Urinary bladder (tissue), 4 donors: ENCODE results near the gene SORCS2. TPM values are rescaled to one million over a fixed set of nuclear protein-coding genes. Genes with fewer than 3 reads are reported as not detected.

Experiments used
- DNase-seq: peaks from one replicate; pipeline ENCODE4 v3.0.0-alpha.2; 2015; ENCODE audit errors: extremely low spot score
- H3K27ac ChIP-seq: one replicate; pipeline ENCODE4 v1.5.1; 2013; ENCODE audit warnings: low read depth, mild to moderate bottlenecking, moderate library complexity
- H3K36me3 ChIP-seq: one replicate; pipeline ENCODE4 v1.6.1; 2013; ENCODE audit warnings: mild to moderate bottlenecking, moderate library complexity; ENCODE audit not compliant: insufficient read depth
- H3K4me1 ChIP-seq: one replicate; pipeline ENCODE4 v1.6.1; 2013; ENCODE audit warnings: mild to moderate bottlenecking, moderate library complexity; ENCODE audit not compliant: insufficient read depth
- H3K4me3 ChIP-seq: one replicate; pipeline ENCODE4 v1.5.1; 2013; ENCODE audit warnings: low read depth, low read length
- WGBS: extraction: QIAGEN DNeasy Blood & Tissue Kit; methylation state at CpG from one replicate; pipeline ENCODE4 v1.1.7; 2013; 5-methylcytosine and 5-hydroxymethylcytosine counted together
- polyA plus RNA-seq: library from polyadenylated mRNA; stranded (reverse); fragments of 200-250 nt; gene quantifications from one replicate; pipeline ENCODE4 v1.2.3, GENCODE V29; 2013
- total RNA-seq: library from RNA; depleted of rRNA; stranded (reverse); fragments of >200 nt; gene quantifications from one replicate; pipeline ENCODE4 v1.2.3, GENCODE V29; 2014
- donor health status: healthy with polysubstance abuse.
- donor health status: healthy.

The SORCS2 gene
- total and polyA plus RNA-seq, 2 donors, result 5.3 to 10.8 TPM

GRCh38 chr4:7701866-7702649, 509.7 kb downstream of the SORCS2 start:
- no peak overlapping the region for H3K27ac ChIP-seq
- no peak overlapping the region for H3K4me3 ChIP-seq
- no peak for DNase-seq
- H3K36me3 ChIP-seq, result no peaks in the 10 kb centered on the region
- 78% methylated on average over 19 of the region's 19 CpGs for WGBS
- no peaks in the 10 kb centered on the region for H3K4me1 ChIP-seq

- Histone ChIP-seq H3K36me3 (no peaks in the 10 kb centered on the region), H3K4me1 (no peaks in the 10 kb centered on the region), H3K27ac (no peak overlapping the region), H3K4me3 (no peak overlapping the region)
- WGBS, result 93% methylated on average over 8 of the region's 8 CpGs
- DNase-seq, result no peak
Measured at GRCh38 chr4:7703688-7704087, 511.4 kb downstream of the SORCS2 start.

DNA sequence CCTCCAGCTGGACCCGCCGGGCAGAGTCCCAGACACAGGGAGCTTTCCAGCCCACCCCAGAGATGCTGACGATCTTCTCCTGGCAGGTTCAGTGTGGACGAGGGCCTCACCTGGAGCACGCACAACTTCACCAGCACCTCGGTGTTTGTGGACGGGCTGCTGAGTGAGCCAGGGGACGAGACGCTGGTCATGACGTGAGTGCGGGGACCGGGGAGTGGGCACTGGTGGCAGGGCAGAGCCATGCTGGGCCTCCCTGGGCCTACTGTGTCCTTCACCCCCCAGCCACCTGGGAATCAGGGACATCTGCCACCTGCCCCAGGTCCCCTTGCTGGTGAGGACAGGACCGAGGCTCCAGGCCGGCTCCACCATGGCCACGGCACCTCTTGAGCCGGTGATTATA, 511.8 kb downstream of the SORCS2 start:
- WGBS, result 96% methylated on average over 16 of the region's 16 CpGs
- H3K4me1 ChIP-seq, result no peaks in the 10 kb centered on the region
- no peak overlapping the region for H3K4me3 ChIP-seq
- H3K27ac ChIP-seq, result no peak overlapping the region
- DNase-seq, result no peak
- no peaks in the 10 kb centered on the region for H3K36me3 ChIP-seq

- 90% methylated on average over 19 of the region's 19 CpGs for whole genome bisulfite sequencing
- DNase-seq, result no peak
- H3K4me1 ChIP-seq, result no peaks in the 10 kb centered on the region
- H3K36me3 ChIP-seq, result no peaks in the 10 kb centered on the region
- no peak overlapping the region for H3K27ac ChIP-seq
- no peak overlapping the region for H3K4me3 ChIP-seq
Measured at GRCh38 chr4:7704625-7705024, 512.3 kb downstream of the SORCS2 start.

DNA sequence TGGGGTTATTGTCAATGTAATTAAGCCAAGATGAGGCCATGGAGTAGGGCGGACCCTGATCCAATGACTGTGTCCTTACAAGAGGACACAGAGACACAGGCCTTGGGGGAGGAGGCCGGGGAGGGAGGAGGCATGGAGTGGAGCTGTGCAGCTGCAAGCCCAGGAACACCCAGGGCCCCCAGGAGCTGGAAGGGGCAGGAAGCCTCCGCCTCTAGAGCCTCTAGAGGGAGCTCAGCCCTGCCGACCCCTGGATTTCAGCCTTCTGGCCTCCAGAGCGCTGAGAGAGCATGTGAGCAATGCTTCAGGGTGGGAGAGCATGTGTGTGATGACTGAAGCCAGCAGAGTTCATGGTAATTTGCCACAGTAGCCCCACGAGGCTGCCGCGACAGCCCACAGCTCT, 512.7 kb downstream of the SORCS2 start:
- H3K4me3 ChIP-seq, result no peak overlapping the region
- no peaks in the 10 kb centered on the region for H3K4me1 ChIP-seq
- 78% methylated on average over 8 of the region's 8 CpGs for WGBS
- H3K36me3 ChIP-seq, result no peaks in the 10 kb centered on the region
- H3K27ac ChIP-seq, result no peak overlapping the region
- no peak for DNase-seq

DNA sequence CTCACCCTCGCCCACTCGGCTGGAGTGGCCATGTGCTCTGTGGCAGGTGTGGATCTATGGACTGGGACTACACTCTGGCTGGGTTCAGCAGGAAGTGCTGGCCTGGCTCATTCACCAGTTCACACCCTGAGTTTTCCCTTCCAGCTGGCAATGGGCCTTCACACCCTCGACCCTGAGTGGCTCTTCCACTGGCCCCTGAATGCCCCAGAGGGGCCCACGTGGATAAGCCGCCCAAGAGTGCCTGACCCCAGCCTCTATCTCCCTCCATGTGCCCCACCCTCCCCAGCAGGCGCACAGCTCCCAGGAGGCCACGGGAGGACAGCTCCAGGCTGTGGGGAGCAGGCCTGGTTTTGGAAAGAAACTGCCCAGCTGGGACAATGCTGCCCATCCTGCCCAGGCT, 513.3 kb downstream of the SORCS2 start:
- 58% methylated on average over 7 of the region's 7 CpGs for WGBS
- no peak for DNase-seq

DNA sequence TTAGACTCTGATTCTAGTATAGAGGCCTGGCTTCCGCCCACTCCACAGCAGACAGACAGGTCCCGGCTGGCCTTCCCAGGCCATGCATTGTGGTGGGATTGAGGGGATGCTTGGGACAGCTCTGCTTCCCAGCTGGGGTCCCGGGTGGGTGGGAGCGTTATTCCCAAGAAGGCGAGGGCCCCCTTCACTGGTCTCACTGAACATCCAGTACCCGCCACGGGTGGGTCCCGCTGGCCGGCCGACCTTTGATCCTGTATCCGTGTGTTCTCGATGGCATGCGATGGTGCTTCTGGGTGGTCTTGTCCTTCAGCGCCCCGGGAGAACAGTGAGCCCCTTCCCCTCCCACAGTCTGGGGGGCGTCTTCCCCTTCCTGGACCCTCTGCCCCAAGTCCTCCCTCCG, 515.9 kb downstream of the SORCS2 start:
- Histone ChIP-seq H3K36me3 (no peaks in the 10 kb centered on the region), H3K4me3 (no peak overlapping the region), H3K4me1 (no peaks in the 10 kb centered on the region), H3K27ac (no peak overlapping the region)
- no peak for DNase-seq
- WGBS, result 81% methylated on average over 17 of the region's 17 CpGs

More for the DNA sequence above, 513.3 kb downstream of the SORCS2 start:
- Histone ChIP-seq H3K4me1 (no peaks in the 10 kb centered on the region), H3K4me3 (no peak overlapping the region), H3K36me3 (no peaks in the 10 kb centered on the region), H3K27ac (no peak overlapping the region)

GRCh38 chr4:7708981-7709380, 516.6 kb downstream of the SORCS2 start:
- DNase-seq, result no peak
- Histone ChIP-seq H3K4me1 (no peaks in the 10 kb centered on the region), H3K27ac (no peak overlapping the region), H3K36me3 (no peaks in the 10 kb centered on the region), H3K4me3 (no peak overlapping the region)
- WGBS, result 68% methylated on average over 15 of the region's 15 CpGs

DNA sequence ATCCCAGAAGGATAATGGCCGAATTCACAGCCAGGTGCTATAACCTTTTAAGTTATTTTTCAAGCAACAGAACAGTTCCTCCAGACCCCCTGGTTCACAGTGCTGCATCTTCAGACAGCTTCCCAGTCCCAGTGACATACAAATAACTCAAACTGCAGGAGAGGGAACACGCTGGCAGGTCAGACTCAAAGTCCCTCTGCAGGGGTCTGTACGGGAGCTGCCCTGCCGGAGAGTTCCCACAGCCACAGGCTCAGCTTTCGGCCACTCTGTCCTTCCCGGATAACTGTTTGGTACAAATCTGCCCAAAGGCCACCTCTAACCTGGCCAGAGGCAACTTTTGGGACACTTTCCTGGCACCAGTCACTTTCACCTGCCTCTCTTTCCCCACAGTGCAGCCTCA, 517.1 kb downstream of the SORCS2 start:
- H3K4me1 ChIP-seq, result no peaks in the 10 kb centered on the region
- no peak overlapping the region for H3K27ac ChIP-seq
- H3K36me3 ChIP-seq, result no peaks in the 10 kb centered on the region
- no peak overlapping the region for H3K4me3 ChIP-seq
- 97% methylated on average over 6 of the region's 6 CpGs for WGBS
- no peak for DNase-seq

- WGBS, result 93% methylated on average over 11 of the region's 11 CpGs
Measured at GRCh38 chr4:7710126-7710525, 517.8 kb downstream of the SORCS2 start.

DNA sequence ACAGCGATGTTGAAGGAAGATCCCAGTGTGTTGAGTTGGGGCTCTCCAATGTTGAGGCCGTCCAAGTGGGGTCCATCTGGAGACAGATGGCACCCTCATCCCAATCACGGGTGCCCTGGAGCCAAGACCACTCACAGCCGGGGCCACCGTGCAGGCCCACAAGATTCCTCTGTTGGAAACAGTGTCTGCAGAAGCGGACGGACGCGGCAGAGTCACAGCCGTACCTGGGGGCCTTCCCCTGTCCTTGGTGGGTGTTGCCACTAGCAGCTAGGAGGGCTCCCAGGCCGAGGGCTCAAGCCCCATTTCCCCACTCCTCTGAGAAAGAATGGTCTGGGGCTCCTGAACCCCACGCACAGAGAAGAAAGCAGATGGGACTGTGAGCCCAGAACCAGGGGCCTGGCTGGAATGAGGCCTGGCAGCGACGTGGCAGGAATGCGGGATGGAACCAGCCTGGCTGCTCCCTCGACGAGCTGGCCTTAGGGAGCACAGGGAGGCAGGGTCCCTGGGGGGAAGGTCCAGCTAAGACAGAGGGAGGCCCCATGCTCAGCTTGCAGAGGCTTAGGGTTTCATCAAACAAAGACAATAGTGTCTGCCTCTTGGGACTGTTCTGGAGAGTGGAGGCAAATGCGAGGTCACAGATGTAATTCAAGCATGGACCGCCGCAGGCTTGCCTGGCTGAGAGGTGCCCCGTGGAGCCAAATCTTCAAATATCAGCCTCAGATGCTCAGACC, 518.4 kb downstream of the SORCS2 start:
- no peak for DNase-seq
- Histone ChIP-seq H3K4me3 (no peak overlapping the region), H3K4me1 (no peaks in the 10 kb centered on the region), H3K36me3 (no peaks in the 10 kb centered on the region), H3K27ac (no peak overlapping the region)
- 94% methylated on average over 21 of the region's 21 CpGs for WGBS

More at GRCh38 chr4:7710126-7710525, 517.8 kb downstream of the SORCS2 start:
- DNase-seq, result no peak
- H3K4me3 ChIP-seq, result no peak overlapping the region
- no peak overlapping the region for H3K27ac ChIP-seq
- H3K36me3 ChIP-seq, result no peaks in the 10 kb centered on the region
- H3K4me1 ChIP-seq, result no peaks in the 10 kb centered on the region

DNA sequence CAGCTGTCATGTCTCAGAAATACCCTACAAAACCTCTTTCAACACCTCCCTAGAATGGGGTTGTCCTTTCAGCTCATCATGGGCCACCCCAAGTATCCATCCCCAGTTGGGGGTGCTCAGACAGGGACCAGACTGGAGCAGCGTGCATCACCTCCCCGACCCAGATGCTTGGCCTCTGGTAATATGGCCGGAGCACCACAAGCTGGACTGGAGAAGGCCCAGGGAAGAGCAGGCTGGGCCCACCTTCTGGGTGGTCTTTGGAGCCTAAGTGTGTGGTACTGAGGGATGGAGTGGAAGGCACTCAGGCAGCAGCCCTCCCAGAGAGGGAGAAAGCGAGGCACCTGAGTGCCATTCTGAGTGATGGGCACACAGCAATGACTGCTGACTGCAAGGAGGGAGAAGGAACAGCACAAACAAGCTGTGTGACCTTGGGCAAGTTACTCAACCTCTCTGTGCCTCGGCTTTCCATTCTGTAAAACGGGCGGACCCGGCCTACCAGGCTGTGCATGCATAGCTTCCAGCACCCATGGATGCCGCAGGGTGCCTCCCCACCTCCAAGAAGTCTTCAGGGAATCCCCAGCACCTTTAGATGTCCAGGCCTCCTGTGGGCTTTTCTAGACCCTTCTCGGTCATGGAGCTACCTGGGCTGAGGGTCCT, 519.1 kb downstream of the SORCS2 start:
- no peak for DNase-seq
- Histone ChIP-seq H3K4me3 (no peak overlapping the region), H3K36me3 (no peaks in the 10 kb centered on the region), H3K4me1 (no peaks in the 10 kb centered on the region), H3K27ac (no peak overlapping the region)
- WGBS, result 97% methylated on average over 10 of the region's 10 CpGs

DNA sequence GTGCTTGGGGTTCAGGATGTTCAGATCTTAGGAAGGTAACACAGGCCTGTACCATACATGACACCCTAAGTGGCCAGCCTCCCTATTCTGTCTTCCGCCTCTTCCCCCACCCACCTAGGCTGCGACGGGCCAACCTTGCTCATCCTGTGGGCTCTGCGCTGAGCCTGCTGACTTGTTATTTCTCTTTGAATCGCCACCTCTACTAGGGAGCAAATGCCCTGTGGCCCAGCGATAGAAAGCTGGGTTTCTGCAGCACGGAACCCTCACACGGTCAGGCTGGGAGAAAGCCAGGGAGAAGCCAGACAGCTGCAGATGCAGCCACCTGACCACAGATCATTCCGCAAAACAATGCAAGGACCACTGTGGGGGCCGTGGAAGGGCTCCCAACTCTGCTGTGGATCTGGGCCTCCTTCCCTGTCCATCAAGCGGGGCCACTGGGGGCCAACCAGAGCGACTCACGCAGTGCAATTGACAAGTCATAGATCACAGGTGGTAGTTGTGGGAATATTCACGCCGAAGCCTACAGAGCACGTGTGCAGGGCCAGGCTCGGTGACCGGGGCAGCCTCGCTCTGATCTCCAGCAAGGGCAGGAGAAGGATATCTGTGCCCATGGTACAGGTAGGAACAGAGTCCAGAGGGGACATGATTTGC, 519.8 kb downstream of the SORCS2 start:
- no peak overlapping the region for H3K4me3 ChIP-seq
- H3K36me3 ChIP-seq, result no peaks in the 10 kb centered on the region
- H3K27ac ChIP-seq, result no peak overlapping the region
- no peak for DNase-seq
- WGBS, result 96% methylated on average over 19 of the region's 19 CpGs
- H3K4me1 ChIP-seq, result no peaks in the 10 kb centered on the region
